ENCODE data around the gene ALCAM. TPM values are rescaled to one million over a fixed set of nuclear protein-coding genes. Genes with fewer than 3 reads are reported as not detected.

The ALCAM gene
- total and polyA plus RNA-seq, 2 of the 8 experiments (the other 6 are each of a cell fraction or from before 2014, with no cell fraction given) = 10.8 to 33.0 TPM

DNA sequence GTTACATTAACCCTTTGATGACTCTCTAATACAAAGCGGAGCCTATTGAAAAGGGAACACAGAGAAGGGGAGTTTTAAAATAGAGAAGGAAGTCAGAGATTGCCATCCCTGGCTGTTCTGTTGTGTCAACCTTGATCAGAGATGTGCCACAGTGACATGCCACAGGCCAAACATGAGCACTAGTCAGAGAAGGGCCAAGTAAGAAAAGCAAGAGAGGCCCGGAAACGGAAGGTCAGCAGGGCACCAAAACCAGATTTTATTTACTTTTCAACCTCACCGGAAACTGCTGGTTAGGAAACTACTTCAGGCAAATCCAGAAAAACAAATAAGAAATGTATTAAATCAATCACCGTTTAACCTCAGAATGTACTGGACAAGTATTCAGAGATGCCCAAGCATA lies 171.8 kb downstream of the ALCAM start:
- CTCF ChIA-PET (ENCODE audit: partially characterized antibody) = no interaction called here
- H3K79me1 ChIP-seq (ENCODE audit: low read depth, low read length) = no peaks in the 10 kb centered on the region
- no peak overlapping the region for H2AFZ ChIP-seq (ENCODE audit: low read length)
- DNase-seq (ENCODE audit: low read depth in 1 of 2, low spot score in 2 of 2) (no peak), FAIRE-seq (no peak)
- H3K36me3 ChIP-seq (ENCODE audit: control insufficient read depth in 2 of 4, insufficient read depth in 4 of 4, low read length in 3 of 4) = peaks cover 0 to 37% (median 7%) of the 10 kb centered on the region in 4 experiments; a peak in 6 of 8 replicates
- H3K56ac ChIP-seq (replicated peaks; ENCODE audit: insufficient read length, low read depth, low read length) = no peak overlapping the region
- no peak overlapping the region for H3K14ac ChIP-seq (ENCODE audit: insufficient read length)
- H3K23ac ChIP-seq (ENCODE audit: insufficient read length) = no peak overlapping the region
- no peak overlapping the region for H2BK120ac ChIP-seq (replicated peaks; ENCODE audit: low read depth, low read length)
- H2BK5ac ChIP-seq (ENCODE audit: low read depth, low read length) = no peak overlapping the region
- WGBS, 2 experiments (ENCODE audit: extremely low coverage in 1 of 2, insufficient coverage in 1 of 2, insufficient read length in 1 of 2, insufficient replicate concordance in 2 of 2, low coverage in 1 of 2, low lambda C conversion rate in 2 of 2, missing lambda C conversion rate in 1 of 2) = 97% methylated on average over 5 of the region's 5 CpGs; no CpG with 5 or more reads in 1 of the 2 experiments
- POLR2A ChIA-PET (ENCODE audit: partially characterized antibody) = no interaction called here
- H2BK15ac ChIP-seq (ENCODE audit: low read length) = no peak overlapping the region
- no peaks in the 10 kb centered on the region for H3K27me3 ChIP-seq (replicated peaks in 1 of 4; ENCODE audit: control insufficient read depth in 3 of 4, extremely low read depth in 1 of 4, insufficient read depth in 3 of 4, low read length in 3 of 4)
- no peak overlapping the region for H3K27ac ChIP-seq (ENCODE audit: low read depth, low read length)
- H3K4me1 ChIP-seq (replicated peaks in 1 of 4; ENCODE audit: control insufficient read depth in 3 of 4, insufficient read depth in 4 of 4, low read length in 3 of 4) = no peaks in the 10 kb centered on the region
- no peak overlapping the region for H3K4me3 ChIP-seq (ENCODE audit: extremely low read depth in 1 of 4, insufficient read depth in 2 of 4, low read depth in 3 of 4, low read length in 4 of 4)
- H3K9ac ChIP-seq (replicated peaks in 1 of 4; ENCODE audit: extremely low read depth in 1 of 4, low read depth in 3 of 4, low read length in 3 of 4) = no peak overlapping the region
- H4K5ac ChIP-seq (ENCODE audit: insufficient read length, low read depth, low read length) = no peak overlapping the region
- no peaks in the 10 kb centered on the region for H3K9me3 ChIP-seq (ENCODE audit: insufficient read depth in 2 of 2, low read depth in 1 of 2, low read length in 1 of 2)
- no peaks in the 10 kb centered on the region for H4K20me1 ChIP-seq (replicated peaks in 1 of 2; ENCODE audit: control insufficient read depth in 1 of 2, insufficient read depth in 2 of 2, low read length in 2 of 2)
- H3K79me2 ChIP-seq (ENCODE audit: control insufficient read depth in 1 of 2, insufficient read depth in 2 of 2, low read length in 2 of 2) = no peaks in the 10 kb centered on the region
- no peak overlapping the region for H3K18ac ChIP-seq (ENCODE audit: extremely low read depth, low read length)
- no peak overlapping the region for H2BK12ac ChIP-seq (ENCODE audit: low read depth, low read length)
- H4K8ac ChIP-seq (ENCODE audit: extremely low read depth, insufficient read depth, low read length) = no peak overlapping the region
- H3K4me2 ChIP-seq (ENCODE audit: insufficient read depth in 1 of 2, low read depth in 2 of 2, low read length in 2 of 2) = no peak overlapping the region
- H4K91ac ChIP-seq (replicated peaks; ENCODE audit: insufficient read length, low read length) = no peak overlapping the region
- no peak overlapping the region for H2BK20ac ChIP-seq (ENCODE audit: low read length)
- H3K23me2 ChIP-seq (ENCODE audit: low read depth, low read length) = no peaks in the 10 kb centered on the region
- no peak overlapping the region for H2AK5ac ChIP-seq (ENCODE audit: low read depth, low read length)
- no peak overlapping the region for H3K4ac ChIP-seq (replicated peaks; ENCODE audit: insufficient read length, low read depth, low read length)
- no peak for TF ChIP-seq POLR2A (IDR thresholded peaks at IDR 0.05; ENCODE audit: control extremely low read depth in 1 of 2, low read depth in 2 of 2, low read length in 2 of 2)
- no peak for TF ChIP-seq TAF7 (optimal IDR thresholded peaks at IDR 0.05; ENCODE audit: borderline replicate concordance, low read depth, low read length)
- no peak for TF ChIP-seq BCL11A (IDR thresholded peaks at IDR 0.05; ENCODE audit: low read depth in 2 of 2, low read length in 2 of 2)
- no peak for TF ChIP-seq PHF8 (conservative IDR thresholded peaks at IDR 0.05; ENCODE audit: low read depth, low read length)
- TF ChIP-seq ZNF274 (IDR thresholded peaks at IDR 0.05; ENCODE audit: borderline replicate concordance, extremely low read depth, low read length) = no peak
- no peak for TF ChIP-seq RFX5 (IDR thresholded peaks at IDR 0.05; ENCODE audit: borderline replicate concordance, low read depth, low read length)
- TF ChIP-seq, protein P1, sequence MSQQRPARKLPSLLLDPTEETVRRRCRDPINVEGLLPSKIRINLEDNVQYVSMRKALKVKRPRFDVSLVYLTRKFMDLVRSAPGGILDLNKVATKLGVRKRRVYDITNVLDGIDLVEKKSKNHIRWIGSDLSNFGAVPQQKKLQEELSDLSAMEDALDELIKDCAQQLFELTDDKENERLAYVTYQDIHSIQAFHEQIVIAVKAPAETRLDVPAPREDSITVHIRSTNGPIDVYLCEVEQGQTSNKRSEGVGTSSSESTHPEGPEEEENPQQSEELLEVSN (IDR thresholded peaks at IDR 0.05) = no peak
- no peak for TF ChIP-seq GTF2F1 (IDR thresholded peaks at IDR 0.05; ENCODE audit: borderline replicate concordance, low read depth, low read length)
- no peak for TF ChIP-seq CEBPB (IDR thresholded peaks at IDR 0.05; ENCODE audit: low read depth, low read length)
- TF ChIP-seq YY1 (IDR thresholded peaks at IDR 0.05; ENCODE audit: low read depth, low read length) = no peak
- no peak for TF ChIP-seq NRF1 (IDR thresholded peaks at IDR 0.05; ENCODE audit: low read depth, low read length)
- no peak for TF ChIP-seq SP1 (IDR thresholded peaks at IDR 0.05; ENCODE audit: low read depth, low read length)

Data from H1 (cell line).